ENCODE measurements around the gene LRP1B.
"Not testable (repeated sequence)": the region's sequence is repeated elsewhere in the genome, so short reads cannot be mapped to it uniquely, and the experiment has no call there.

LRP1B gene

GRCh38 chr2:140737006-140737405 lies 1393.8 kb downstream of the LRP1B start:
- no peak for DNase-seq

GRCh38 chr2:140734992-140735391 lies 1395.8 kb downstream of the LRP1B start:
- DNase-seq: no peak

DNA sequence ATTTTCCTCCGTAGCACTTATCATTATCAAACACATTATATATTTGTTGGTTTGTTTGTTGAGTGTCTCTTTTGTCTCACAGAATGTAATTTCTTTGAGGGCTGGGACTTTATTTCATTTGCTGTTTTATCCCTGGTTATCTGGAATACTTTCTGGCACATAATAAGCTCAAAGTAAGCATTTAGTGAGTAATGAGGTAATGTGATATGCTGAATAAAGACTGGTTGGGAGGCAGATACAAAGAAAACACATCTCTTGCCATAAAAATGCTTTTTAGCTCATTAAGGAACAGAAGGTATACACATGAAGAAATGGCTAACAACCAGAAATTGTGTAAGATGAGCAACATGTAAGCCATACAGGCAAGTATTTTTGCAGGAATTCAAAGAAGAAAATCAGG lies 1411.8 kb downstream of the LRP1B start:
- DNase-seq: no peak

DNA sequence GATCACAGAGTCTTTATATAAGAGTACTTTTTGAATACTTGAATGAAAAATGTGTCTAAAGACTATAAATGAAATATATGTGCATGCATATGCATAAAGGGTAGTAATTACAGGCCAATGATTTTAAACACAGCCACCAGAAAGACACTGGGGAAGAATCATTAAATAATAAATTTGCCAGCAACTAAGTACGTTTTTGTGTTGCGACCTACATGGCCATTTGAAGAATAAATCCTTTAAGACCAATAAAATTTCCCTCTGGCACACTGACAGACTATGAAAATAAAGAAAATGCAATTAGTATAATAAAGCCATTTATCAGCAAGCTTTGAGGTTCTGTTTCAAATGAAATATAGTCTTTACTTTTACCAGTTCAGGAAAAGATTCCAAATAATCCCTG lies 1413.3 kb downstream of the LRP1B start:
- no peak for DNase-seq

DNA sequence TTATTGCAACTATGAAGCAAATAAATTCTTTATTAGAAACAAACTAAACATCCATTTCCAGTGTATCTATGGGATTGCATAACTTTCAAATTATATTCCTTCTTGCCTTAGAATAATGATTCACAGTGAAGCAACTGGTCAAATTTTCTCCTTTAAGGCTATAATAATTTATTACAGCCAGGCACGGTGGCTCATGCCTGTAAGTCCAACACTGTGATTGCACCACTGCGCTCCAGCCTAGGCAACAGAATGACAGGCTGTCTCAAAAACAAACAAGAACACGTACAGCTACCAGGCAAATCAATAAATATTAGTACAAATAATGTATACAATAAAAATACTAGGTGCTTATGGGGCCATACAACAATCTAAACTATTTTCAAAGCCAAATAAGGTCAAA lies 1416.2 kb downstream of the LRP1B start:
- DNase-seq: no peak

DNA sequence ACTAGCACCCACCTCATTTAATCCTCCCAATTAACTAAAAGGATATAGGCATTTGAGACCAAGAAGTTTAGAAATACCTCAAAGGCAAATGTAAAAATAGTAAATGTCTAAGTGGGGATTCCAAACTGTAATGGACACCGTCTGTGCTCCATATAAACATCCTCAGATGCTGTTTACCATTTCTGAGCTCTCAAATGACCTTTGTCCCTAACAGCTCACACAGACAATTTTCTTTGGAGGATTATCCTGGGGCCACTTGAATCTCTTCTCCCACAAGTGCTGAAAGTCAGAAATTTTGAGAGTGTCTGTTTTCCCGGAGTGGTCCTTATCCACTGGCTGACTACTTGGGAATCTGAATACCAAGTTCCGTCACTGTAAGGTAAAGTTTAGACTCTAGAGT lies 1418.9 kb downstream of the LRP1B start:
- no peak for DNase-seq

GRCh38 chr2:140701726-140702125 lies 1429.1 kb downstream of the LRP1B start:
- no peak for DNase-seq

GRCh38 chr2:140698636-140699035 lies 1432.2 kb downstream of the LRP1B start:
- DNase-seq: peak; percentile 30

DNA sequence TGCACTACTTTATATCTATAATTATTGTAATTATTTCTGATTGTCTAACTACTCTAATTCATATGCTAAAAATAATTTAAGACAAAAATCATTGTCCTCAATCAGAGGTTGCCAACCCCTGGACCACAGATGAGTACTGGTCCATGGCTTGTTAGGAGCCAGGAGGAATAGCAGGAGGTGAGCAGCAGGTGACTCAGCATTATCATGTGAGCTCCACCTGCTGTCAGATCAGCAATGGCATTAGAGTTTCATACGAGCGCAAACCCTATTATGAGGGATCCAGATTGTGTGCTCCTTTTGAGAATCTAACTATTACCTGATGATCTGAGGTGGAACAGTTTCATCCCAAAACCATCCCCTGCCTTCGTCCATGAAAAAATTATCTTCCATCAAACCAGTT lies 1434.4 kb downstream of the LRP1B start:
- DNase-seq: no peak

DNA sequence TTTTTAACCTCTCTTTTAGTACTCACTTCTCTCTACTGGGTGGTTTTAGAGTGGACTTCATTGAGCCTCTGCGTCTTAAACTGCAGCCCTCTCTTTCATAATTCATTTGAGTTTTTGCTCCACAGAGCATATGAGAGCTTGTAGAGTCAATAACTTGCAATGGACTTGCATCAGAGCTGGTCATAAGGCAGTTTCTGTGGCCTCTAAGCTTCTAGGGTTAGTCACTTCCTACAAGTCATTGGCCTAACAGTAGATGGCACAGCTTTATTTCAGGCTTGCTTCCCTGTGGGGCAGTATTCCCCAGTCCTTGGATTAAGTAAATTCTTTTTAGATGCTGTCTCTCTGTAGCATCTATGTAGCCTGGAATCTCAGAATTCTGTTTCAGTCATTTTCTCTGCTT lies 1435.7 kb downstream of the LRP1B start:
- DNase-seq: peak; percentile 52

GRCh38 chr2:140687825-140688224 lies 1443.0 kb downstream of the LRP1B start:
- DNase-seq: no peak

- DNase-seq: no peak
Measured at GRCh38 chr2:140683658-140684057, 1447.2 kb downstream of the LRP1B start.

DNA sequence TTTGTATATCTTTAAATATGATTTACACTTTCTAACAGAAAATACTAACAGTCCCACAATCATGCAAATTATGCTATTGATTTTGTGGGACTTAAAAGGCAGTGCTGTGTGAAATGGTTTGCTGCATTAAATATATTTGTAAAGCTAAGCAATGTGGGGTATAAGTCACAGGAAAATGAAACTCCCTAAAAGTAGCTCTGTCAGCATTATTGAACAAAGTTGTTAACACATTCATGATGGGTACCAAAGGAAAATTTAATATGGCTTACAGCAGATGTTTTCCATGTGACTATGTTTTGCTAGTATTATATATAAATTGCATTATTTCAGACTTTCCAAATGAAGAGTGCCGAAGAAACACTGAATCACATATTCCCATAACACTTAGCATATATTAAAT lies 1450.0 kb downstream of the LRP1B start:
- DNase-seq: no peak

DNA sequence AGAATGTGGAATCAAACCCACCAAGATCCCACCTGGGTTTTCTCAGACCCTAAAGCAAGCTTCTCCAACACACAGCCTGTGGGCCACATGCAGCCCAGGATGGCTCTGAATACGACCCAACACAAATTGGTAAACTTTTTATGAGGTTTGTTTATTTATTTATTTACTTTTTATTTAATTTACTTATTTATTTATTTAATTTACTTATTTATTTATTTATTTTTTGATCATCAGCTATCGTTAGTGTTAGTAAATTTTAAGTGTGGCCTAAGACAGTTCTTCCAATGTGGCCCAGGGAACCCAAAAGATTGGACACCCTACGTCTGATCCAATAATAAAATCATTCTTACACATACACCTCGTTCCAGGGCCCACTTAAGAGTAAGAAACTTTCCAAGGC lies 1451.1 kb downstream of the LRP1B start:
- DNase-seq: no peak

DNA sequence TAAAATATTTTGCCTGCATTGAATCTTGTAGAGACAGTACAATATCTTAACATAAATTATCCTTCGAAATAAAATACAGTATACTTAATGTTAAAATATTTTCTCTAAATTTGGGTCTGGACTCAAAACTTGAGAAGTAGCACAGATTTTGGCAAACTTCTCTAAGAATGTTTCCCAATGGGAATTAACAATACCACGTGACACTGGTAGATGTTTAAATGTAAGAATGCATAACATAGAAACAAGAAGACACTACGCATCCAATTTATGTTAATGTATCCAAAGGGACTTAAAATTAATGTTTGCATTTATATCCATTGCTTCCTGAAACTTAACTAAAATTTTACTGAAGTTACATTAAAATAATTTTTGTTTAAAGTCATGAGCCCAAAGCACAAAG lies 1460.9 kb downstream of the LRP1B start:
- no peak for DNase-seq

DNA sequence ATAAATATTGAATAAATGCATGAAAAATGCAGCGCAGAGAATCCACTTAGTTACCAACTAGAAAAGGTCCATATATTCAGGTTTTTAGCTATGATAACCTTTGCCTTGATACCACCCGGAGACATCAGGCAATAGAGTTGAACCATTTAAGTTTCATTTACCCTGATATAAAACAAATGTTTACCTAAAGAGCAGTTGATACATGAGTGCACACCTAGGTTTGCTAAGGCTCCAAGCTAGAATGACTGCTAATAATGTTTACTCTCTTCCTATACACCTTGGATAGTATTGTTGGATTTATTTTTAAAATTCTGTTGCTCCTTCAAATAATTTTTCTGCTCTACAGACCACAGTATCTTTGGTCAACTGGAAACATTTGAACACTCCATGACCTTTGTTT lies 1463.6 kb downstream of the LRP1B start:
- DNase-seq: no peak

GRCh38 chr2:140662504-140662903 lies 1468.3 kb downstream of the LRP1B start:
- DNase-seq: no peak

GRCh38 chr2:140658760-140659692 lies 1471.8 kb downstream of the LRP1B start:
- no peak for DNase-seq

- peak; percentile 65 for DNase-seq
Measured at GRCh38 chr2:140657657-140658056, 1473.2 kb downstream of the LRP1B start.

DNA sequence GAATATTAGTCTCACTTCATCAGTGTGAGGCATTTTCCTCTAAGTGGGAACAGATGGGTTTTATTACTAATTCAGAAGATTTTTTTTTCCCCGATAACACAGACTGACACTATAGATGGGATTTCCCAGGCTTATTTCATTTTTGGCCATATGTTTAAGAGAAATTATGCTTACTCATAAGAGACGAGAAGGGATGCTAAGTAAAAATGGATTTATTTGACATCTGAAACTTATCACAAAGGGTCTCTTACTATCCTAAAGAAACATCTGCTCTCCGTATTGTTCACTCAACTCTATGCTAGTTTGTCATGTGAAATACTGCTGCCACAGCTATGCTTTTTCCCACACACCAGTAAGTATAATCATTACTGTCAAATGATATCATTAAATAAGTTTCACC lies 1476.3 kb downstream of the LRP1B start:
- no peak for DNase-seq

GRCh38 chr2:140650825-140651224 lies 1480.0 kb downstream of the LRP1B start:
- DNase-seq: peak; percentile 16

- DNase-seq: not testable (repeated sequence)
Measured at GRCh38 chr2:140650134-140650533, 1480.7 kb downstream of the LRP1B start.

GRCh38 chr2:140648393-140648792 lies 1482.4 kb downstream of the LRP1B start:
- no peak for DNase-seq

DNA sequence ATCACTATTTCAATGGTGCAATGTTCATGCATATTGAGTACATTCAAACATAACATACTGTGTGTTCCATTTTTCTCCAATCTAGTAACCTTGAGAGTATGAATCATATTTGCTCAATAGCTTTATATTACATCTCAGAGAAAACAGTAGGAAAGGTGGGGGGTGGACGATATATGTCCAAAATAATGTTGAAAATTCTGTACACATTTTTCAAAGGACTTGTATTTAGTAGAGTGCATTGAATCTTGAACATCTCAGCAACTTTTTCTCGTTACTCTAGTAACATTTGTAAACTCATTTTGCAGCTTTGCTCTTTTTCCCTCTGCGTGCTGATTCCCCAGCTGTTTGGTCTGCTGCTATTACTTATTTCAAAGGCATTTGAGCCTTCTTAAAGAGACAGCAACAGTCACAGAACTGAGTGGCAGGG lies 1487.0 kb downstream of the LRP1B start:
- DNase-seq: peak; percentile 23

GRCh38 chr2:140641163-140641562 lies 1489.7 kb downstream of the LRP1B start:
- no peak for DNase-seq
